GM19468 (cell line): ENCODE measurements around the gene LAMA2.
"Not testable (repeated sequence)": the region's sequence is repeated elsewhere in the genome, so short reads cannot be mapped to it uniquely, and the experiment has no call there.

ENCODE experiments used
- ATAC-seq: cut with Tn5 transposase; IDR thresholded peaks from one replicate; pipeline ENCODE4 v1.9.1; 2021; ENCODE audit warnings: mild to moderate bottlenecking, moderate library complexity, moderate number of reproducible peaks; ENCODE audit not compliant: unreplicated experiment; ENCODE audit errors: extremely low read depth

LAMA2 gene

GRCh38 chr6:129113637-129114036, 230.7 kb downstream of the LAMA2 start:
- no peak for ATAC-seq

DNA sequence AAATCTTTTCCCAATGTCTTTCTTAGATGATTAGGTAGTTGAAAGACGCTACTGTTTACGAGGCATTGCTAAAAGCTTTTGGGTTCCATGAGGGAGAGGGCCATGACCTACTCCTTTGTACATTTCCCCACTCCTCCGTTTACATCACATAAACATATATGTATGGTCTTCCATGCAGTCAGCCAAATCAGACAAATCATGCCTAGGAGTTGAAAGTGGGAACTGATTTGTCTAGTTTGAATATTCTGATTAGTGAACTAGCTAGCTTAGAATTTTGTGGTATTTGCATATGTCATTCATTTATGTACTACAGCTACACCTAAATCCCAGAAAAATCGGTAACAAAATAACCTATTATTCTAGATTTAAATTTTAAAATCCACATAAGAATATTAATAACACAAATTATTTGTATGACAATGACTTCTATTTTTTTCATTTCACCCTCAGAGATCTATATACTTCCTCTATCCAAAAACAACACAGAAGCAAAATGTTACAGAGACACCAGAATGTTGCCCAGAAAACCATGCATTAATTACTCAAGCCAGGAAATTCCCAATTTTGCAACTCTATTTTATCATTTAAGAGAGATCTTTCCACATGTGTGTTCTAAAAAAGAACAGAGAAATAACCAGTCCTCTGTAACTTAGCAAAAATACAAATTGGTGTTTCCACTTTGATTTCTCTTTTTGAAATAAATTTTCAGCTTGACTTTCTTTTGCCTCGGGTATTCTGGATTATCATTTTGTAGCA, 231.9 kb downstream of the LAMA2 start:
- no peak for ATAC-seq

GRCh38 chr6:129115471-129115870, 232.5 kb downstream of the LAMA2 start:
- ATAC-seq, result no peak

GRCh38 chr6:129117355-129117754, 234.4 kb downstream of the LAMA2 start:
- ATAC-seq, result no peak

DNA sequence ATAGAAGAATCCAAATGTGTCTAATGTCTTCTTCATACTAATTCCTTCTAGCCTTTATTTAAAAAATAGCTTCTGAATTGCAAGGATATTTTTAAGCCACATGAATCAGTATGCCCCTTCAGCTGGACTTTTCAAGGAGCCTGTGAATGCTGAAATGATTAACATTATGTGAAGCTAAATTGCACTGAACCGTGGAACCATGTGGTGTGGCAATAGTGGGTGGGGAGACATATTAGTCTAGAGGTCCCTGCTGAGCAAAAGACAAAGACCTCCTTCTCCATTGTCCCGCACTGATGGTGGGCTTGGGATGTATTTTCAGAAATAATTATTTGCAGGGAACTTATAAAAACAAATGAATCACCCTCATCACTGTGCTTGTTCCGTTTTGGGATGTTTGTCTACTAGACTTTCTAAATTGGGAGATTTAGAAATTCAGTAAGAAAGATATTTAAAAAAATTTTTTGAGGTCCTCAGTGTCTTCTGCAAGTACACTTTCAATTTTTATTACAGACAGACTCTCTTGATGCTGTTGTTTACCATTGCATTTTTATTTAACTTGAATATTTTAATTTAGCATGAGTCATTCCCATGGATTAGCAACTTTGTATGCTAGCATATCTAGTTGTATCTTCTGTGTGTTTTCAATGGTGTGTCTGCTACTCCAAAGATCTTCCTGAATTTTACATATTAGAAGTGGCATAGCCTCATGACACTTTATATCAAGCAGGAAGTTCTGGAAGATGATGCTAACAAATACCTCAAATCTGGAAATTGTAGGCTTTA, 238.1 kb downstream of the LAMA2 start:
- ATAC-seq, result no peak

DNA sequence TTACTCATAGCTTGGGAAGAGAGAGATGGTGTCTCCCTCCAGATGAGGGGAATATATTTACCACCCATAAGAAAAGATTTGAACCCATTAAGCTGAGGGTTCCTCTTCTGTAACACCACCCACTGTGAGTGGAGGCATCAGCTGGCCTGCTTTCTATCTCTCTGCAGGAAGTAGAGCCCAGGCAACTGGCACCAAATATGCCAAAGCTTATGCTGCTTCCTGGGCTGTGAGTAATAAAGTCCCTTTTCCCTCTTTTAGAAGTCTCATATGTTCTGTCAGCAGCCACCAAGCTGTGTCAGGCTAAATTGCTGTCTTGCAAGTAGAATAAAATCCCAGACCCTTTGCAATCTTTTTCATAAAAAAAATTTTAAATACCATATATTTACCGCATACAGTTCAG, 241.4 kb downstream of the LAMA2 start:
- no peak for ATAC-seq

GRCh38 chr6:129130106-129130505, 247.2 kb downstream of the LAMA2 start:
- no peak for ATAC-seq

DNA sequence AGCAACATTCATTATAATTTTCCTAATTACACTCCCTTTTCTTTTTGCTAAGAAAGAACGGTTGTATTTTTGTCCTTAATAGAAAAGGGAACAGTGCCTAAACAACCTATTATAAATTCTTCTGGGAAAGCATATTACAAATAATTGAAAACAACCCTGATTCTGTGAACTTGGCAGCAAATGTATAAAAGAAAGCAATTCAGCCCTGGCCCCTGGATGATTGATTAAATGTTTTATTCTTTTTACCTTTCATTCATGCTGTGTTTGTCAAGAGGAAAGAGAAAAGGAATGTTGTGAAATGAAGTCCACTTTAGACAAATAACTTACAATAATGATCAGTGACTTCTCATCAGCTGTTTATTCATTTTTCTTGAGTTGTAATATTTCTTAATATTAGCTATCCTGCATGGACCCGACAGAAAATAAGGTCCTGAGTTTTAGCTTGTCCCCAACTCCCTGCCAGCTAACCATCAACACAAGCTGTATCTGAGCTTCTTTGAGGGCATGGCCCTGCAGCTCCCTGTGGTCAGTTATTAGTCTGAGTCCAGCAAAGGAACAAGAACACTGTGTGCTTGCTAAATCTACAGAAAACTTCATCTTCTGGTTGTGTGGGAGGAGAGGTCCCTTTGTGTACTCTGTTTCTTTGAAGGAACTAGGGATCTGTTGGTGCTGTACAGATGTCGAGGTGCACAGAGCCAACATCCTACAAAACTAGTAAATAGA, 248.2 kb downstream of the LAMA2 start:
- ATAC-seq, result no peak

DNA sequence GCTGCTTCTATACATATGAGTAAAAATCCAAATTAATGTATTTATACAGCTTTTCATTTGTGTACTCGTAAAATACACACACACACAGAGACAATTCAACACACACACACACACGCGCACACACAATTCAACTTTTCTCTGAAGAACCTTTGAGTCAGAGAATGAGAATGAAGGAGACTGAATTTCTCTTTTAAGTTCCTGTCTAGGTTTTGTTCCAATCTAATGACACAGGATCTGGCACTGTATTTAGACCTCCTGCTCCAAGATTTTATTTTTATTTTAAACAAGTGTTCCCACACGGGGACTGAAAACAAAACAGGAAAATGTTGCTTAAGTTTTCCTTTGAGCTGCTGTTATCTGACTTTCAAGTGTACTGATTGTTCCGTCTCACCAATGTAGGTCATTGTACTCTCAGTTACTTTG, 250.8 kb downstream of the LAMA2 start:
- no peak for ATAC-seq

DNA sequence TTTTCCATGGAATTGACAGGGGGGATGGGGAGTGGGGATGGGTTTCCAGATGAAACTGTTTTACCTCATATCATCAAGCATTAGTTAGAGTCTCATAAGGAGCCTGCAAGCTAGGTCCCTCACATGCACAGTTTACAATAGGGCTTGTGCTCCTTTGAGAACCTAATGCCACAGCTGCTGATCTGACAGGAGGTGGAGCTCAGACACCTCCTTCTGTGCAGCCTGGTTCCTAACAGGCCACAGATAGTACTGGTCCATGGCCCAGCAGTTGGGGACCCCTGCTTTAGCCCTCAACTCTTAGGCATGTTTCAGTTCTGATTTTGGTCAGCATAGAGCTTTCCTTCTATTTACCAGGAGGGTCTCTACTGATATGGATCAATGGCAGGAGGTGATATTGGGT, 251.6 kb downstream of the LAMA2 start:
- no peak for ATAC-seq

DNA sequence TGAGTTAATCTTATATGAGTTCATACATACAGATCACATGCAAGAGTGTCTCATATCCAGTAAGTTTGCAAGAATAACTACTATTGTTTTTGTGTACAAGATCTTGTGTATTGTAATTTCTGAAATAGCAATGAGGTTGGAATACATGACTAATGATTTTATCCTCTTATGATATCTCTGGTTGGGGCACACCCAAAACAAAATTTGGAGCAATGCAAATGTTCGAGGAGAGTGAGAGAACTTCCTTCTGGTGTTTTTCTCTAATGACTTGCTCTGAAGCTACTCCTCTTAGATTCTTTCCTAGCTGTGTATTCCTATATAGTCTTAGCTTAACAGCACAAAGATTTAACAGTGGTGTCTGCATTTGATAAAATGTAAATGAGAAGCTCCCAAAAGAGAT, 252.5 kb downstream of the LAMA2 start:
- no peak for ATAC-seq

DNA sequence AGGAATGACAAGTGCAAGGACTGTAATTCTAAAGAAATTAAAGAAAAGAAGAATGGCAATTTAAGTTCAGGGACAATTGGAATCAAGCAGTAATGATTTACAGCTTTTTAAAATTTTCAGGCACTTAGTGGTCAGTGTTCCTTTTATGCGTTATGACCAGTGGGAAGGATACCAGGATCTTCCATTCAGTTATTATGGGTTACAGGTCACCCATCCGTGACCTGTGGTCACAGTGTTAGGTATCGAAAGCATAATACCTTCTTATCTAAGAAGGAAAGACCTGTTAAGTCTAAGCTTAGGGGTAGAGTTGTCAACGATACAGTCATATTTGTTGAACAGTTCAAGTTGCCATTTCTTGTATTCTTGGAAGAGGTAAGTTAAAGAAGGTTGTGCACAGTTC, 253.8 kb downstream of the LAMA2 start:
- ATAC-seq, result no peak

GRCh38 chr6:129138739-129139405, 255.9 kb downstream of the LAMA2 start:
- no peak for ATAC-seq

- no peak for ATAC-seq
Observed at GRCh38 chr6:129140526-129140925, 257.6 kb downstream of the LAMA2 start.

DNA sequence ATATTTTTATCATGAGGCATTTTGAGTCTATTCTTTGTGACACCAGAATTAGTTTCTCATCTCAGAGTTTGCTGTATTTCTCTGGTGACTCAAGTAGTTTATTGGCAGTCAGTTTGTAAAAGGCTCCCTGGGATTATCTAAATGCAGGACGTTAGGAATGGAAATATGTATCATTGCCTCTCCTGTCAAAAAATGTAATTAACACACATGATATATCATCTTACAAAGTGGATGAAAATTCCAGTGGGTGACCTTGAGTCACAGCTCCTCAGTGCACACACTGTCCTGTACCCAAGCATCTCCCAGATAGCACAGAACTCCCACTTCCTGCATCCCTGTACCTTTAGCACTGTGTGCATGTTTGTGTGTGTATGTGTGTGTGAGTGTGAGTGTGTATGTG, 258.6 kb downstream of the LAMA2 start:
- ATAC-seq, result no peak

DNA sequence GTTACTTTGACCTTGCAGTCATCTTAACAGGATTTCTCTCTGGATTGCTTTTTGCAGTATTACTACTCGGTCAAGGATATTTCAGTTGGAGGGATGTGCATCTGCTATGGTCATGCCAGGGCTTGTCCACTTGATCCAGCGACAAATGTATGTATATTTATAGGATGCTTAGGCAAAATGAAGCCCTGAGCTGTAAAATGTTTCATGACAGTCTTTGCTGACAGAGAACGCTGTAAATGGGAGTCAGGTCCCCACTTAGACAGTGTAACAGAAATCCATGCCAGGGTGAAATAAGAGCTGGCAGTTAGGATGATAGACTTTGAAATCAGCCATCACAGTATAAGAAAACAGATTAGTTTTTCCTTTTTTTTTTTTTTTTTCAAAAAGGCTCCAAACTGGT, 264.0 kb downstream of the LAMA2 start:
- no peak for ATAC-seq

DNA sequence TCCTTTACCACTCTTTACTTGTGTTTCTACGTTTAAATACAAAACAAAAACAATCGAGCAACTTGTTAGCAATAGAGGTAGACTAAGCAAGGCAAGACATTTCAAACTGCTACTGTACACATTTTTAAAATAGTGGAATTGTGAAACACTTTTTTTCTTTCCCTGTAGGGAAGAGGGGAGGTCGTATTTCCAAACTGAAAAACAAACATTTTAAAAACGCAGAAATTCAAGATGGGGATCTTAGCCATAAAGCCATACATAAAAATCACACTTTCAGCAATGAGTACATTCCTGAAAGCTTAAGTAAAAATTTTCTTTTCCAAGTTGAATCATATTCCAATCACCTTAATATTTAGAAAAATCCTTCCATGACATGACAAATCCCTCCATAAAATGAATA, 267.6 kb downstream of the LAMA2 start:
- no peak for ATAC-seq

- ATAC-seq, result no peak
Observed at GRCh38 chr6:129153257-129153656, 270.3 kb downstream of the LAMA2 start.

- ATAC-seq, result not testable (repeated sequence)
Observed at GRCh38 chr6:129159242-129159641, 276.3 kb downstream of the LAMA2 start.

GRCh38 chr6:129162605-129163004, 279.7 kb downstream of the LAMA2 start:
- ATAC-seq, result no peak
